ENCODE data around the gene ADAMTS8.

ADAMTS8 gene

GRCh38 chr11:130381317-130381716 lies 47.1 kb downstream of the ADAMTS8 start:
- Mint-ChIP-seq H3K27me3 (no peaks in the 10 kb centered on the region), H3K36me3 (ENCODE audit: insufficient read depth) (no peaks in the 10 kb centered on the region), H3K4me3 (no peak overlapping the region), H3K4me1 (ENCODE audit: low read depth in 2 of 2) (peaks cover 1 to 6% of the 10 kb centered on the region in 2 donors), H3K27ac (no peak overlapping the region), H3K9me3 (no peaks in the 10 kb centered on the region)
- no peak for ATAC-seq (replicated peaks)
- DNase-seq = no peak

GRCh38 chr11:130380778-130381177 lies 47.6 kb downstream of the ADAMTS8 start:
- DNase-seq = no peak
- Mint-ChIP-seq H3K4me1 (ENCODE audit: low read depth in 2 of 2) (peaks cover 1 to 6% of the 10 kb centered on the region in 2 donors), H3K27ac (no peak overlapping the region), H3K4me3 (no peak overlapping the region), H3K9me3 (no peaks in the 10 kb centered on the region), H3K27me3 (no peaks in the 10 kb centered on the region), H3K36me3 (ENCODE audit: insufficient read depth) (no peaks in the 10 kb centered on the region)
- ATAC-seq (replicated peaks) = no peak

GRCh38 chr11:130379276-130379675 lies 49.1 kb downstream of the ADAMTS8 start:
- DNase-seq (no peak), ATAC-seq (replicated peaks) (no peak)
- Mint-ChIP-seq H3K36me3 (ENCODE audit: insufficient read depth) (no peaks in the 10 kb centered on the region), H3K9me3 (no peaks in the 10 kb centered on the region), H3K27me3 (no peaks in the 10 kb centered on the region), H3K27ac (no peak overlapping the region), H3K4me3 (no peak overlapping the region), H3K4me1 (ENCODE audit: low read depth in 2 of 2) (peaks cover 0 to 6% of the 10 kb centered on the region in 2 donors)

DNA sequence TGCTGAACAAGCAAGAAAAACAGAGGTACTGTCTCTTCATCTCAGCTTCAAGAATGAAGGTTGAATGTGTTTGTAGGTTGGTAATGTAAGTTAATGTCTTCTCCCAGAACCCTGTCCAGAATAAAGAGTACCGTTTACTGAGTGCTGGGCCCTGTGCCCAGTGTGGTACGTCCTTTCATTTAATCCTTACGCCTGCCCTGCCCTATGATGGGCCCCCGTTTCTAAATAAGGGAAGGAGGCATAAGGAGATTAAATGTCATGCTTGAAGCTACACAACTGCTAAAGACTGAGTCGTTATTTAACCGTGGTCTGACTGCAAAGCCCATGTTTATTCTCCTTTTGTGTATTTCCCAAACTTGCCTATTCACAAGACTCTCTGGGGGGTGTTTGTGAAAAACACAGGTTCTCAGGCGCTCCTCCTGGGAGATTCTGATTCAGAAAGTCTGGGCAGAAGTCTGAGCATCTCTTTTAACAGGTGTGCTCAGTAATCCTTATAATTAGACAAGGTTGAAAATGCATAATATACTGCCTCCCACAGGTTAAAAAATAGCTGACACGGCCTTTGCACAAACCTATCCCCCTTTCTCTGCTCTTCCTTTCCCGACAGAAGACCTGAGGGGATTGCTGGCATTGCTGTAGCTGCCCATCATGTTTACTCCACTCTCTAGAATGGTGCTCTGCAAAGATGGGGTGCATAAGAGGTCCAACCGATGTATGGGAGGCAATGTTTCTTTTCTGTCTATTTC lies 57.4 kb downstream of the ADAMTS8 start:
- Mint-ChIP-seq H3K4me1 (ENCODE audit: low read depth in 2 of 2) (no peaks in the 10 kb centered on the region), H3K36me3 (ENCODE audit: insufficient read depth) (no peaks in the 10 kb centered on the region)
- ATAC-seq (replicated peaks) = no peak

GRCh38 chr11:130369713-130370112 lies 58.7 kb downstream of the ADAMTS8 start:
- H3K4me1 Mint-ChIP-seq (ENCODE audit: low read depth in 2 of 2) = no peaks in the 10 kb centered on the region
- no peak overlapping the region for H3K4me3 Mint-ChIP-seq
- DNase-seq (no peak), ATAC-seq (replicated peaks) (no peak)
- H3K9me3 Mint-ChIP-seq = no peaks in the 10 kb centered on the region
- H3K36me3 Mint-ChIP-seq (ENCODE audit: insufficient read depth) = peaks cover 4% of the 10 kb centered on the region
- peaks cover 0 to 12% of the 10 kb centered on the region in 2 donors for H3K27me3 Mint-ChIP-seq
- no peak overlapping the region for H3K27ac Mint-ChIP-seq

More for the DNA sequence above, 57.4 kb downstream of the ADAMTS8 start:
- Mint-ChIP-seq H3K27ac (no peak overlapping the region), H3K9me3 (no peaks in the 10 kb centered on the region), H3K27me3 (peaks cover 0 to 12% of the 10 kb centered on the region in 2 donors), H3K4me3 (no peak overlapping the region)
- no peak for DNase-seq

GRCh38 chr11:130369141-130369691 lies 59.2 kb downstream of the ADAMTS8 start:
- Mint-ChIP-seq H3K27me3 (peaks cover 0 to 12% of the 10 kb centered on the region in 2 donors), H3K9me3 (no peaks in the 10 kb centered on the region), H3K4me3 (no peak overlapping the region), H3K4me1 (ENCODE audit: low read depth in 2 of 2) (no peaks in the 10 kb centered on the region), H3K36me3 (ENCODE audit: insufficient read depth) (peaks cover 4% of the 10 kb centered on the region), H3K27ac (no peak overlapping the region)
- DNase-seq (no peak), ATAC-seq (replicated peaks) (no peak)

- Mint-ChIP-seq H3K27me3 (no peaks in the 10 kb centered on the region), H3K4me1 (ENCODE audit: low read depth in 2 of 2) (peaks cover 0 to 5% of the 10 kb centered on the region in 2 donors), H3K27ac (no peak overlapping the region), H3K36me3 (ENCODE audit: insufficient read depth) (no peaks in the 10 kb centered on the region), H3K4me3 (no peak overlapping the region), H3K9me3 (peaks cover 8 to 22% of the 10 kb centered on the region in 2 donors)
- ATAC-seq (replicated peaks) (no peak), DNase-seq (no peak)
These were observed 69.0 kb downstream of the ADAMTS8 start for GRCh38 chr11:130359419-130359818.

- Mint-ChIP-seq H3K9me3 (peaks cover 8 to 22% of the 10 kb centered on the region in 2 donors), H3K36me3 (ENCODE audit: insufficient read depth) (no peaks in the 10 kb centered on the region), H3K4me1 (ENCODE audit: low read depth in 2 of 2) (peaks cover 0 to 5% of the 10 kb centered on the region in 2 donors), H3K27ac (no peak overlapping the region), H3K27me3 (no peaks in the 10 kb centered on the region), H3K4me3 (no peak overlapping the region)
- DNase-seq (no peak), ATAC-seq (replicated peaks) (no peak)
These were observed 70.0 kb downstream of the ADAMTS8 start for GRCh38 chr11:130358398-130358797.

Measured in effector memory CD8-positive, alpha-beta T cell (primary cell).